Mesendoderm (in vitro differentiated cells): ENCODE data around the gene COL4A4.

Experiments used
- DNase-seq: peaks from one replicate; pipeline ENCODE4 v3.0.0; 2013
- H2AK5ac ChIP-seq: 2 replicates; pipeline ENCODE4 v1.6.1; 2013; ENCODE audit warnings: low read length, inconsistent platforms
- H2BK120ac ChIP-seq: 2 replicates; pipeline ENCODE4 v1.6.1; 2013; ENCODE audit warnings: low read depth, mild to moderate bottlenecking, low read length, moderate library complexity, mixed read lengths
- H2BK15ac ChIP-seq: replicated peaks from 2 replicates; pipeline ENCODE4 v1.6.1; 2013; ENCODE audit warnings: low read depth, mild to moderate bottlenecking, moderate library complexity
- H2BK5ac ChIP-seq: 2 replicates; pipeline ENCODE4 v1.6.1; 2013; ENCODE audit warnings: low read length, inconsistent platforms
- H3K18ac ChIP-seq: 2 replicates; pipeline ENCODE4 v1.6.1; 2013; ENCODE audit warnings: mild to moderate bottlenecking, low read length, mixed read lengths
- H3K23ac ChIP-seq: one replicate; pipeline ENCODE4 v1.6.1; 2013; ENCODE audit warnings: low read length
- H3K27ac ChIP-seq: 2 replicates; pipeline ENCODE4 v1.5.1; 2013; ENCODE audit warnings: low read depth, mild to moderate bottlenecking, inconsistent platforms, low read length, moderate library complexity
- H3K27me3 ChIP-seq: 2 replicates; pipeline ENCODE4 v1.6.1; 2013; ENCODE audit warnings: low read length, control low read depth, mild to moderate bottlenecking, inconsistent platforms; ENCODE audit not compliant: insufficient read depth, poor library complexity
- H3K36me3 ChIP-seq: 2 replicates; pipeline ENCODE4 v1.6.1; 2013; ENCODE audit warnings: low read length, inconsistent platforms; ENCODE audit not compliant: control insufficient read depth, insufficient read depth
- H3K4ac ChIP-seq: one replicate; pipeline ENCODE4 v1.6.1; 2013; ENCODE audit warnings: low read depth, mild to moderate bottlenecking, low read length, moderate library complexity
- H3K4me1 ChIP-seq: 2 replicates; pipeline ENCODE4 v1.6.1; 2013; ENCODE audit warnings: low read depth, low read length, inconsistent platforms; ENCODE audit not compliant: control insufficient read depth
- H3K4me2 ChIP-seq: 2 replicates; pipeline ENCODE4 v1.6.1; 2013; ENCODE audit warnings: low read length
- H3K4me3 ChIP-seq: 2 replicates; pipeline ENCODE4 v1.5.1; 2013; ENCODE audit warnings: mild to moderate bottlenecking, low read length
- H3K56ac ChIP-seq: one replicate; pipeline ENCODE4 v1.6.1; 2013; ENCODE audit warnings: low read length
- H3K79me1 ChIP-seq: 2 replicates; pipeline ENCODE4 v1.6.1; 2013; ENCODE audit warnings: low read length, inconsistent platforms
- H3K79me2 ChIP-seq: 2 replicates; pipeline ENCODE4 v1.6.1; 2013; ENCODE audit warnings: mild to moderate bottlenecking, low read length; ENCODE audit not compliant: control insufficient read depth, insufficient read depth
- H3K9ac ChIP-seq: 2 replicates; pipeline ENCODE4 v1.6.1; 2013; ENCODE audit warnings: low read length, inconsistent platforms
- H4K5ac ChIP-seq: one replicate; pipeline ENCODE4 v1.6.1; 2013; ENCODE audit warnings: low read length
- H4K8ac ChIP-seq: one replicate; pipeline ENCODE4 v1.6.1; 2013; ENCODE audit warnings: low read depth, mild to moderate bottlenecking, control low read depth, low read length, moderate library complexity
- WGBS: extraction: QIAGEN DNeasy Blood & Tissue Kit; methylation state at CpG from one replicate; pipeline ENCODE4 v1.1.7; 2013; ENCODE audit warnings: low lambda C conversion rate, missing lambda C conversion rate; ENCODE audit not compliant: insufficient coverage; ENCODE audit errors: extremely low coverage; 5-methylcytosine and 5-hydroxymethylcytosine counted together

The COL4A4 gene

DNA sequence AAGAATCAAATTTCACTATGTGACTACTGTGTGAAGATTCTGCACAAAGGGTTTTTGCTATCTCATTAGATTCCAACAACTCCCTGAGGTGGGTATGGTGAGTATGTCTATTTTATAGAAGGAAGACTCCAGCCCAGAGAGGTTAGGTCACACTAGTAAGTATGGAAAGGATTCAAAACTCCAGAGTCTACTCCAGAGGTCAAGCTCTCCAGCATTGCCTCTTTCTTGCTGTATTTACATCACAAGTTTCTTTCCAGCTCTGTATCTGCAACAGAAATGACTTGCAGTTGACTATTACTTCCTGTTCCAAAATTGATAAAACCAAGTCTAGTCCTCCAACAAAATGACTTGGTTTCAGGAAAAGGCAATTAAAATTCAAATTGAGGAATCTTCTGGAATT, 2.1 kb downstream of the COL4A4 start:
- no peak overlapping the region for H3K23ac ChIP-seq
- H3K27ac ChIP-seq, result no peak overlapping the region
- no peaks in the 10 kb centered on the region for H3K79me2 ChIP-seq
- no peak overlapping the region for H2BK120ac ChIP-seq
- H3K4me2 ChIP-seq, result no peak overlapping the region
- no peak overlapping the region for H3K4me3 ChIP-seq
- no peak overlapping the region for H4K8ac ChIP-seq
- no peak overlapping the region for H3K18ac ChIP-seq
- no peaks in the 10 kb centered on the region for H3K79me1 ChIP-seq
- no peaks in the 10 kb centered on the region for H3K36me3 ChIP-seq
- no peaks in the 10 kb centered on the region for H3K4me1 ChIP-seq
- no peak overlapping the region for H2BK5ac ChIP-seq
- H2BK15ac ChIP-seq, result no peak overlapping the region
- no peak for DNase-seq
- H3K27me3 ChIP-seq, result peaks cover 8% of the 10 kb centered on the region
- no peak overlapping the region for H3K56ac ChIP-seq
- H4K5ac ChIP-seq, result no peak overlapping the region
- no peak overlapping the region for H3K9ac ChIP-seq
- no peak overlapping the region for H3K4ac ChIP-seq
- H2AK5ac ChIP-seq, result no peak overlapping the region

DNA sequence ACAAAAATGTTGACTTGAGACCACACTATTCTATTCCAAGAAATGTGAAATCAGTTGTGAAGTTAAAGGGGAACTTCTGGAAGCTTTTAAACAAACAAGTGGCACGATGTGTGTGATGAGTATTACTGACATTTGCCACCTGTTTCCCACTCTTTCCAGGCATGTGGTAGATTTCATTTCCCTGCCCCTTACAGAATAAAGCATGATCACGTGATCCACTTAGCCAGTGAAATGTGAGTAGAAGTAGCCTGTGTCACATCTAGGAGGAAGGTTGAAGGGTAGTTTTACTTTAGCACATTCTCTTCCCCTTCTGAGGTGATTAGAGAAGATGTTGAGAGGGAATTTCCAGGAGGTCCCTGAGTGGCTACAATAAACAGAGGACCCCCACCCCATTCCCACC, 3.8 kb downstream of the COL4A4 start:
- WGBS, result no CpG with 5 or more reads among the region's 2 CpGs
- no peak overlapping the region for H3K56ac ChIP-seq
- H3K23ac ChIP-seq, result no peak overlapping the region
- DNase-seq, result no peak
- no peaks in the 10 kb centered on the region for H3K4me1 ChIP-seq
- peaks cover 8% of the 10 kb centered on the region for H3K27me3 ChIP-seq
- no peaks in the 10 kb centered on the region for H3K79me1 ChIP-seq
- H2BK120ac ChIP-seq, result no peak overlapping the region
- H3K4me2 ChIP-seq, result no peak overlapping the region
- H4K8ac ChIP-seq, result no peak overlapping the region
- no peak overlapping the region for H3K4ac ChIP-seq
- H2BK5ac ChIP-seq, result no peak overlapping the region
- no peak overlapping the region for H2AK5ac ChIP-seq
- H4K5ac ChIP-seq, result no peak overlapping the region
- no peak overlapping the region for H3K27ac ChIP-seq
- H3K4me3 ChIP-seq, result no peak overlapping the region
- no peak overlapping the region for H3K9ac ChIP-seq
- no peak overlapping the region for H2BK15ac ChIP-seq
- H3K79me2 ChIP-seq, result no peaks in the 10 kb centered on the region
- no peaks in the 10 kb centered on the region for H3K36me3 ChIP-seq
- H3K18ac ChIP-seq, result no peak overlapping the region

DNA sequence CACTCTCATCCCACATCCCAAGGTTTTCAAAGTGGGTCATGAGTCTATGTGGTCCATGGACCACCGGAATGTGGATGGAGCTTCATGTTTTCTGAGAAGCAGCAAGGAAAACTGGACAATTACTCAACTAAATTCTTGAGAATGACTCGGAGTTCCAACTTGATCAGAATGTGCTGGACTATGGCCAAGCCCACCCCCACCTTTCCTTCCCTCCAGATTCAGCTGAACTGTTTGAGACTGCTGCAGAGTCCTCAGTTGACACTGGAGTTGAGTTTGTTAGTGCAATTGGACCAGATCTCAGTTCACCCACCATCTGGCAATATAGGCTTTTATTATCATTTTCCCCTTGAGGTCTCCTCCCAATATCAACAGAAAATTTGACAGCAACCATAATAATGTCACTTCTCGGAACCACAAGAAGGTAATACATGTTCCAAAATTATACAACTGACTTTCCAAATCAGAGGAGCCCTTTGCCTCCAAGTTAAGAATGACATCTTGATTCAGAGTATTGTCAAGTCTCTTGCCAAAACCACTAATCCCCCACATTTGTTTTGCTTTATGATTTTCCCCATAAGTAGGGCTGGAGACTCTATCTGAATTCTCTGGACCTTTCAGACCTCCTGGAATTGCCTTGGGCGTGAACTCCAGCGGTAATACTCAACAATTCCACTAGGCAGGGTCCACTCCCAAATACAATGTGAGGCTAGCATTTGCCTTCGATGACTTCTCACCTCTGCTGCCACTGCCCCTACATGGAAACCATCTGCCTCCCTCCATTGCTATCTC, 8.8 kb downstream of the COL4A4 start:
- no peaks in the 10 kb centered on the region for H3K36me3 ChIP-seq

DNA sequence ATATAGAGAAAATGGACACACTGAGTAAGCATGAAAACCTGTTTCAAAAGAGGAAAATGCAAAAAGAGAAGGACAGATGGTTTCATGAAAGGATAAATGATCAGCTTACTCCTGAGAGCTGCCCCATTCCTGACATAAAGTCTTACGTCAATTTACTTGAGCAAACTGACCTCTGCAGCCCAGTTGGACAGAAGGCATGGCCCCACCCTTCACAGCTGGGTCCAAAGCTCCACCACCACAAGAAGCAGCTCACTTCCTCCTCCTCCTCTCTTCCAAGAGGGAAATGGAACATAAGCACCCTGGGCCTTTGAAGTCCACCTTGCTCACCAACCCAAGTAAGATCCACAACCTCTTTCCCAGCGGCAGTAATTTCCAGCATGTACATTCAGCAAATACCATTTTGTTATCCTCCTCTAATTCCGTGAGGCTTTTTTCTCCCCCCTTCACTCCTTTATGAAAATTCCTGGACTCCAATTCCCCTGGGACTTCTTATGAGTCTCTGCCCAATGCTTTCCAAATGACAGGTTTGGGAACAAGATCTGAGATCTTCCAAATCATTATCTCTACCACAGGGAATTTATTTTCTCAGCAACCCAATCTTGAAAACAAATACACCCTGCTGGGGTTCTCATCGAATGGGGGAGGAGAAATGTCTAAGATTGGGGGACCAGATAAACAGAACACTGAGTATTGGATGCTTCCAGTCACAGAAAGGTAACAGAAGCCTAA, 10.1 kb downstream of the COL4A4 start:
- Histone ChIP-seq H3K36me3 (no peaks in the 10 kb centered on the region), H4K5ac (no peak overlapping the region), H3K79me2 (no peaks in the 10 kb centered on the region), H3K4me1 (no peaks in the 10 kb centered on the region), H3K18ac (no peak overlapping the region), H3K4me3 (no peak overlapping the region), H3K56ac (no peak overlapping the region), H3K23ac (no peak overlapping the region), H4K8ac (no peak overlapping the region), H2AK5ac (no peak overlapping the region), H3K9ac (no peak overlapping the region), H3K4me2 (no peak overlapping the region), H3K4ac (no peak overlapping the region), H3K79me1 (no peaks in the 10 kb centered on the region), H3K27ac (no peak overlapping the region), H2BK120ac (no peak overlapping the region), H2BK5ac (no peak overlapping the region), H3K27me3 (no peaks in the 10 kb centered on the region), H2BK15ac (no peak overlapping the region)
- no CpG with 5 or more reads among the region's 4 CpGs for WGBS
- DNase-seq, result no peak

More for the DNA sequence above, 8.8 kb downstream of the COL4A4 start:
- Histone ChIP-seq H3K79me2 (no peaks in the 10 kb centered on the region), H3K4me3 (no peak overlapping the region), H3K23ac (no peak overlapping the region), H4K8ac (no peak overlapping the region), H2BK15ac (no peak overlapping the region), H2BK120ac (no peak overlapping the region), H2BK5ac (no peak overlapping the region), H3K18ac (no peak overlapping the region), H3K27ac (no peak overlapping the region), H3K4me2 (no peak overlapping the region), H3K4ac (no peak overlapping the region), H3K27me3 (no peaks in the 10 kb centered on the region), H3K56ac (no peak overlapping the region), H3K79me1 (no peaks in the 10 kb centered on the region), H3K4me1 (no peaks in the 10 kb centered on the region), H4K5ac (no peak overlapping the region), H2AK5ac (no peak overlapping the region), H3K9ac (no peak overlapping the region)
- no CpG with 5 or more reads among the region's 6 CpGs for WGBS
- DNase-seq, result no peak

DNA sequence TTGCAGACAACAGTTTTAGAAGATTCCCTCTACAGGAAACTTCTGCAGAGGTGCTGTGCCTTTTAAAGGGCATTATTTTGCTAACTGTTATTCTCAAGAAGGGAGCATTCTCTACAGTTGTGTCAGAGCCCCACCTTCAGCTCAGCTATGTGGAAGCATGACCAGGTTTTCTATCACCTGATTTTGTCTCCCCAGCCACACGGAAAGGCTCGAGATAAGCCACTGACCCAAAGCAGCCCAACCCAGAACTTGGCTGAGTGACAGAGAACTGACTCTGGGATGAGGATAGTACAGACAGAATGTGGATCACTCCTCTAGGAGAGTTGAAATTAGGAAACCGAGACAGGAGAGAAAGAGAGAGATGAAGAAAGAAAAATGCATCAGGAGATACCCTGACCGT, 10.7 kb downstream of the COL4A4 start:
- Histone ChIP-seq H3K4ac (no peak overlapping the region), H3K36me3 (no peaks in the 10 kb centered on the region), H3K79me2 (no peaks in the 10 kb centered on the region), H2BK15ac (no peak overlapping the region), H4K5ac (no peak overlapping the region), H3K18ac (no peak overlapping the region), H3K56ac (no peak overlapping the region), H3K4me2 (no peak overlapping the region), H2AK5ac (no peak overlapping the region), H2BK5ac (no peak overlapping the region), H3K79me1 (no peaks in the 10 kb centered on the region), H4K8ac (no peak overlapping the region), H3K23ac (no peak overlapping the region), H3K27me3 (no peaks in the 10 kb centered on the region), H3K9ac (no peak overlapping the region), H3K4me1 (no peaks in the 10 kb centered on the region), H3K4me3 (no peak overlapping the region), H3K27ac (no peak overlapping the region), H2BK120ac (no peak overlapping the region)
- no CpG with 5 or more reads among the region's 4 CpGs for WGBS
- DNase-seq, result no peak
